H1 (cell line): ENCODE measurements around the gene SMIM41. TPM values are rescaled to one million over a fixed set of nuclear protein-coding genes. Genes with fewer than 3 reads are reported as not detected.

ENCODE experiments used
- ASH2L ChIP-seq: fragments of 200-600, 300-600 bp; sonication (generic); IDR thresholded peaks from one replicate; pipeline ENCODE4 v1.7.1; 2017; ENCODE audit warnings: low read length
- BCL11A ChIP-seq, 2 experiments: IDR thresholded peaks; one replicate each; pipeline ENCODE4 v1.6.1; 2011; ENCODE audit warnings: low read depth in 2 of 2, low read length in 2 of 2, mild to moderate bottlenecking in 2 of 2
- BRCA1 ChIP-seq: IDR thresholded peaks from 2 replicates; pipeline ENCODE4 v1.6.1; 2012; ENCODE audit warnings: low read depth, low read length, improper control_type of control experiment
- NANOG ChIP-seq: IDR thresholded peaks from 2 replicates; pipeline ENCODE4 v1.6.1; 2011; ENCODE audit warnings: low read length, low read depth, mild to moderate bottlenecking, inconsistent platforms; ENCODE audit not compliant: insufficient read depth, poor library complexity, severe bottlenecking
- PHF8 ChIP-seq: fragments of 200-600 bp; sonication (generic); conservative IDR thresholded peaks from 2 replicates; pipeline ENCODE4 v1.7.1; 2012; ENCODE audit warnings: low read depth, mild to moderate bottlenecking, inconsistent platforms, low read length, moderate library complexity
- RAD21 ChIP-seq, 2 experiments: IDR thresholded peaks in 1 of 2; conservative IDR thresholded peaks in 1 of 2; 2 replicates each; pipeline ENCODE4 v1.6.1; 2011; ENCODE audit warnings: low read depth in 2 of 2, low read length in 2 of 2, improper control_type of control experiment in 1 of 2, inconsistent platforms in 1 of 2, mild to moderate bottlenecking in 1 of 2, moderate library complexity in 1 of 2
- RBBP5 ChIP-seq: IDR thresholded peaks from 2 replicates; pipeline ENCODE4 v1.7.1; 2012; ENCODE audit warnings: low read depth, mild to moderate bottlenecking, inconsistent platforms, low read length, moderate library complexity, borderline replicate concordance
- ZNF274 ChIP-seq: IDR thresholded peaks from 2 replicates; pipeline ENCODE4 v1.7.0; 2012; ENCODE audit warnings: low read length, borderline replicate concordance; ENCODE audit errors: extremely low read depth
- polyA plus RNA-seq, 7 experiments: library from polyadenylated mRNA; depleted of rRNA in 3 of 7; stranded (reverse) in 5 of 7; unstranded in 2 of 7; fragments of >200 nt in 5 of 7; fragments of 200-250 nt in 2 of 7; gene quantifications; 1 replicate in 5 of 7; 2 replicates in 1 of 7; 4 replicates in 1 of 7; pipeline versions ENCODE4 v1.2.1 to v1.2.3, GENCODE V29; 2011 to 2013; ENCODE audit warnings: missing spikeins in 2 of 7, mixed read lengths in 2 of 7
- total RNA-seq: library from RNA; stranded (reverse); fragmentation: NEBNext Ultra II Directional; extraction: Animal tissue kit (Norgen Biotek cat#: 25700); gene quantifications from 2 replicates; pipeline ENCODE4 v1.2.1, GENCODE V29; 2021
- TF ChIP-seq, protein P1 (sequence below): fragments of 300-600 bp; sonication (generic); IDR thresholded peaks from 2 replicates; pipeline ENCODE4 v1.7.1; 2012; ENCODE audit warnings: low read length, moderate library complexity, mild to moderate bottlenecking, inconsistent platforms; ENCODE audit not compliant: insufficient replicate concordance

The SMIM41 gene
- total and polyA plus RNA-seq, 2 of the 8 experiments (the other 6 are each of a cell fraction or from before 2014, with no cell fraction given) = 0.28 to 0.98 TPM

DNA sequence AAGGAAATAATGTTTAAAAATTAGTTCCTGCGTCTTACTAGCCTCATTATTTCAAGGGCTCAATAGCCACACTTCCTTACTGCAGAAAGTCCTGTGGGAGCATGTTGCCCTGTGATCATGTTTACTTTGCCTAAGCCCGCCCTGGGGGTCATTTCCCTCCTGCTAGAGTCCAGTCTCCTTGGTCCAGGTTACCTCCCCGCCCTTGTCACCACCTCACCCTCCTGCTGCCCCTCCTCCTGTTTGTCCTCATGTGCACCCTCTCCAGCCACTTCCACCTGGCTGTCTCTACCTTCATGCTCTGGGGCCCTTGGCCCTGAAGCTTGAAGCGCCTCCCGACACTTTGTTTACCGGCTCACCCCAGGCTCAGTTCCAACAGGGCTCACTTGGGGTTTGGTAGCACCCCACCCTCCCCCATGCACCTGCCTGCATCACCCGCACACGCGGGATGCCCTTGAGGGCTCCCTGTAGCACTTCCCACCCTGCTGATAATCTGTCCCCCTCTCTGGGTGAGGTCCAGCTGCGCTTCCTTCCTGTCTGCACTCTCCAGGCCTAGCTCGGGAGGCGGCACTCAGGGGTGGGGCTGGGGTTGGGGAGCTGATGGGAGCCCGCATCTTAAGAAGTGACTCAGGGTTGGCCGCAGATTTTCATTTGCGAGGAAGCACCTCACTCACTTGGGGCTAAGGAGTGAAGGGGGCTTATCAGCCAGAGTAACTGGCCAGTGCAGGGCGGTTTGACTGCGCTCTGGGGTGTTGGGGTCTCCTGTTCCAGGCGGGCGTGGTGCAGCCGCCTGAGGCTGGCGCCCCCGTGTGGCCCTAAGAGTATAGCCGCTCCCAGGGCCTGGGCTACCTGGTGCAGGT is 40.1 kb downstream of the SMIM41 start (continued):
- TF ChIP-seq, protein P1, sequence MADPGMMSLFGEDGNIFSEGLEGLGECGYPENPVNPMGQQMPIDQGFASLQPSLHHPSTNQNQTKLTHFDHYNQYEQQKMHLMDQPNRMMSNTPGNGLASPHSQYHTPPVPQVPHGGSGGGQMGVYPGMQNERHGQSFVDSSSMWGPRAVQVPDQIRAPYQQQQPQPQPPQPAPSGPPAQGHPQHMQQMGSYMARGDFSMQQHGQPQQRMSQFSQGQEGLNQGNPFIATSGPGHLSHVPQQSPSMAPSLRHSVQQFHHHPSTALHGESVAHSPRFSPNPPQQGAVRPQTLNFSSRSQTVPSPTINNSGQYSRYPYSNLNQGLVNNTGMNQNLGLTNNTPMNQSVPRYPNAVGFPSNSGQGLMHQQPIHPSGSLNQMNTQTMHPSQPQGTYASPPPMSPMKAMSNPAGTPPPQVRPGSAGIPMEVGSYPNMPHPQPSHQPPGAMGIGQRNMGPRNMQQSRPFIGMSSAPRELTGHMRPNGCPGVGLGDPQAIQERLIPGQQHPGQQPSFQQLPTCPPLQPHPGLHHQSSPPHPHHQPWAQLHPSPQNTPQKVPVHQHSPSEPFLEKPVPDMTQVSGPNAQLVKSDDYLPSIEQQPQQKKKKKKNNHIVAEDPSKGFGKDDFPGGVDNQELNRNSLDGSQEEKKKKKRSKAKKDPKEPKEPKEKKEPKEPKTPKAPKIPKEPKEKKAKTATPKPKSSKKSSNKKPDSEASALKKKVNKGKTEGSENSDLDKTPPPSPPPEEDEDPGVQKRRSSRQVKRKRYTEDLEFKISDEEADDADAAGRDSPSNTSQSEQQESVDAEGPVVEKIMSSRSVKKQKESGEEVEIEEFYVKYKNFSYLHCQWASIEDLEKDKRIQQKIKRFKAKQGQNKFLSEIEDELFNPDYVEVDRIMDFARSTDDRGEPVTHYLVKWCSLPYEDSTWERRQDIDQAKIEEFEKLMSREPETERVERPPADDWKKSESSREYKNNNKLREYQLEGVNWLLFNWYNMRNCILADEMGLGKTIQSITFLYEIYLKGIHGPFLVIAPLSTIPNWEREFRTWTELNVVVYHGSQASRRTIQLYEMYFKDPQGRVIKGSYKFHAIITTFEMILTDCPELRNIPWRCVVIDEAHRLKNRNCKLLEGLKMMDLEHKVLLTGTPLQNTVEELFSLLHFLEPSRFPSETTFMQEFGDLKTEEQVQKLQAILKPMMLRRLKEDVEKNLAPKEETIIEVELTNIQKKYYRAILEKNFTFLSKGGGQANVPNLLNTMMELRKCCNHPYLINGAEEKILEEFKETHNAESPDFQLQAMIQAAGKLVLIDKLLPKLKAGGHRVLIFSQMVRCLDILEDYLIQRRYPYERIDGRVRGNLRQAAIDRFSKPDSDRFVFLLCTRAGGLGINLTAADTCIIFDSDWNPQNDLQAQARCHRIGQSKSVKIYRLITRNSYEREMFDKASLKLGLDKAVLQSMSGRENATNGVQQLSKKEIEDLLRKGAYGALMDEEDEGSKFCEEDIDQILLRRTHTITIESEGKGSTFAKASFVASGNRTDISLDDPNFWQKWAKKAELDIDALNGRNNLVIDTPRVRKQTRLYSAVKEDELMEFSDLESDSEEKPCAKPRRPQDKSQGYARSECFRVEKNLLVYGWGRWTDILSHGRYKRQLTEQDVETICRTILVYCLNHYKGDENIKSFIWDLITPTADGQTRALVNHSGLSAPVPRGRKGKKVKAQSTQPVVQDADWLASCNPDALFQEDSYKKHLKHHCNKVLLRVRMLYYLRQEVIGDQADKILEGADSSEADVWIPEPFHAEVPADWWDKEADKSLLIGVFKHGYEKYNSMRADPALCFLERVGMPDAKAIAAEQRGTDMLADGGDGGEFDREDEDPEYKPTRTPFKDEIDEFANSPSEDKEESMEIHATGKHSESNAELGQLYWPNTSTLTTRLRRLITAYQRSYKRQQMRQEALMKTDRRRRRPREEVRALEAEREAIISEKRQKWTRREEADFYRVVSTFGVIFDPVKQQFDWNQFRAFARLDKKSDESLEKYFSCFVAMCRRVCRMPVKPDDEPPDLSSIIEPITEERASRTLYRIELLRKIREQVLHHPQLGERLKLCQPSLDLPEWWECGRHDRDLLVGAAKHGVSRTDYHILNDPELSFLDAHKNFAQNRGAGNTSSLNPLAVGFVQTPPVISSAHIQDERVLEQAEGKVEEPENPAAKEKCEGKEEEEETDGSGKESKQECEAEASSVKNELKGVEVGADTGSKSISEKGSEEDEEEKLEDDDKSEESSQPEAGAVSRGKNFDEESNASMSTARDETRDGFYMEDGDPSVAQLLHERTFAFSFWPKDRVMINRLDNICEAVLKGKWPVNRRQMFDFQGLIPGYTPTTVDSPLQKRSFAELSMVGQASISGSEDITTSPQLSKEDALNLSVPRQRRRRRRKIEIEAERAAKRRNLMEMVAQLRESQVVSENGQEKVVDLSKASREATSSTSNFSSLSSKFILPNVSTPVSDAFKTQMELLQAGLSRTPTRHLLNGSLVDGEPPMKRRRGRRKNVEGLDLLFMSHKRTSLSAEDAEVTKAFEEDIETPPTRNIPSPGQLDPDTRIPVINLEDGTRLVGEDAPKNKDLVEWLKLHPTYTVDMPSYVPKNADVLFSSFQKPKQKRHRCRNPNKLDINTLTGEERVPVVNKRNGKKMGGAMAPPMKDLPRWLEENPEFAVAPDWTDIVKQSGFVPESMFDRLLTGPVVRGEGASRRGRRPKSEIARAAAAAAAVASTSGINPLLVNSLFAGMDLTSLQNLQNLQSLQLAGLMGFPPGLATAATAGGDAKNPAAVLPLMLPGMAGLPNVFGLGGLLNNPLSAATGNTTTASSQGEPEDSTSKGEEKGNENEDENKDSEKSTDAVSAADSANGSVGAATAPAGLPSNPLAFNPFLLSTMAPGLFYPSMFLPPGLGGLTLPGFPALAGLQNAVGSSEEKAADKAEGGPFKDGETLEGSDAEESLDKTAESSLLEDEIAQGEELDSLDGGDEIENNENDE = no peak
- no peak for TF ChIP-seq ZNF274
- TF ChIP-seq PHF8 = no peak
- TF ChIP-seq NANOG = peak; percentile 25
- TF ChIP-seq ASH2L = peak; percentile 28
- TF ChIP-seq BRCA1 = no peak
- no peak for TF ChIP-seq RBBP5
- TF ChIP-seq BCL11A (IDR thresholded peaks at IDR 0.05; ENCODE audit: low read depth in 2 of 2, low read length in 2 of 2) = no peak
- peak; percentile 48 to 58 for TF ChIP-seq RAD21 (IDR thresholded peaks at IDR 0.05 in 1 of 2, conservative IDR thresholded peaks at IDR 0.05 in 1 of 2; ENCODE audit: low read depth in 2 of 2, low read length in 2 of 2)
